H9 (cell line): ENCODE measurements around the gene DPPA4. TPM values are rescaled to one million over a fixed set of nuclear protein-coding genes. Genes with fewer than 3 reads are reported as not detected.

Experiments used
- DNase-seq: peaks from one replicate; pipeline ENCODE4 v3.0.0-alpha.2; 2017
- H2AFZ ChIP-seq: one replicate; pipeline ENCODE4 v1.6.1; 2013; ENCODE audit warnings: mild to moderate bottlenecking, low read length, control low read depth, moderate library complexity
- H2AK5ac ChIP-seq: 2 replicates; pipeline ENCODE4 v1.6.1; 2013; ENCODE audit warnings: low read length, control low read depth, mixed read lengths; ENCODE audit not compliant: insufficient read length
- H2BK120ac ChIP-seq: one replicate; pipeline ENCODE4 v1.6.1; 2013; ENCODE audit warnings: low read depth, mild to moderate bottlenecking, low read length, control low read depth, inconsistent platforms; ENCODE audit not compliant: poor library complexity, severe bottlenecking
- H2BK12ac ChIP-seq: 2 replicates; pipeline ENCODE4 v1.6.1; 2013; ENCODE audit warnings: low read length, control low read depth, mixed read lengths, low read depth; ENCODE audit not compliant: insufficient read length
- H2BK15ac ChIP-seq: 2 replicates; pipeline ENCODE4 v1.6.1; 2013; ENCODE audit warnings: low read depth, low read length, control low read depth
- H2BK20ac ChIP-seq: one replicate; pipeline ENCODE4 v1.6.1; 2013; ENCODE audit warnings: low read depth, mild to moderate bottlenecking, low read length, control low read depth, inconsistent platforms; ENCODE audit not compliant: poor library complexity, severe bottlenecking
- H2BK5ac ChIP-seq: 2 replicates; pipeline ENCODE4 v1.6.1; 2013; ENCODE audit warnings: low read length, control low read depth, mixed read lengths; ENCODE audit not compliant: insufficient read length
- H3K14ac ChIP-seq: 2 replicates; pipeline ENCODE4 v1.6.1; 2013; ENCODE audit warnings: low read length, control low read depth; ENCODE audit not compliant: insufficient read depth
- H3K18ac ChIP-seq: 2 replicates; pipeline ENCODE4 v1.6.1; 2013; ENCODE audit warnings: low read depth, mild to moderate bottlenecking, mixed read lengths, low read length, control low read depth; ENCODE audit not compliant: insufficient read length
- H3K23ac ChIP-seq: 2 replicates; pipeline ENCODE4 v1.6.1; 2013; ENCODE audit warnings: low read length, control low read depth, mixed read lengths, low read depth; ENCODE audit not compliant: insufficient read length
- H3K23me2 ChIP-seq: 2 replicates; pipeline ENCODE4 v1.6.1; 2013; ENCODE audit warnings: low read depth, mild to moderate bottlenecking, mixed read lengths, low read length, control low read depth; ENCODE audit not compliant: insufficient read length, poor library complexity, severe bottlenecking
- H3K27ac ChIP-seq: 2 replicates; pipeline ENCODE4 v1.5.1; 2013; ENCODE audit warnings: low read length, control low read depth, mixed read lengths, low read depth; ENCODE audit not compliant: insufficient read length
- H3K27me3 ChIP-seq: 2 replicates; pipeline ENCODE4 v1.6.1; 2013; ENCODE audit warnings: low read length, control low read depth, inconsistent platforms; ENCODE audit not compliant: insufficient read depth
- H3K4ac ChIP-seq: 2 replicates; pipeline ENCODE4 v1.6.1; 2013; ENCODE audit warnings: low read depth, mild to moderate bottlenecking, control low read depth, inconsistent platforms, low read length, moderate library complexity
- H3K4me1 ChIP-seq: 2 replicates; pipeline ENCODE4 v1.6.1; 2013; ENCODE audit warnings: low read length, control low read depth, inconsistent platforms; ENCODE audit not compliant: insufficient read depth
- H3K4me2 ChIP-seq: 2 replicates; pipeline ENCODE4 v1.6.1; 2013; ENCODE audit warnings: low read length, control low read depth, mixed read lengths; ENCODE audit not compliant: insufficient read length, insufficient read depth
- H3K56ac ChIP-seq: 2 replicates; pipeline ENCODE4 v1.6.1; 2013; ENCODE audit warnings: low read depth, mild to moderate bottlenecking, mixed read lengths, low read length, control low read depth; ENCODE audit not compliant: insufficient read length
- H3K79me1 ChIP-seq: 2 replicates; pipeline ENCODE4 v1.6.1; 2013; ENCODE audit warnings: low read depth, mild to moderate bottlenecking, moderate library complexity, low read length, control low read depth, inconsistent platforms; ENCODE audit not compliant: insufficient read depth, poor library complexity, severe bottlenecking
- H3K79me2 ChIP-seq: 2 replicates; pipeline ENCODE4 v1.6.1; 2013; ENCODE audit warnings: low read length, control low read depth, inconsistent platforms; ENCODE audit not compliant: insufficient read depth
- H3K9ac ChIP-seq: 2 replicates; pipeline ENCODE4 v1.6.1; 2013; ENCODE audit warnings: low read length, control low read depth, mixed read lengths; ENCODE audit not compliant: insufficient read length; ENCODE audit errors: extremely low read depth
- H3K9me3 ChIP-seq: one replicate; pipeline ENCODE4 v1.6.1; 2013; ENCODE audit warnings: low read depth, low read length, inconsistent platforms; ENCODE audit not compliant: control insufficient read depth
- H3T11ph ChIP-seq: one replicate; pipeline ENCODE4 v1.6.1; 2013; ENCODE audit warnings: mild to moderate bottlenecking, low read length, control low read depth, inconsistent platforms
- H4K20me1 ChIP-seq: one replicate; pipeline ENCODE4 v1.6.1; 2013; ENCODE audit not compliant: control insufficient read depth, insufficient read length, insufficient read depth
- H4K5ac ChIP-seq: 2 replicates; pipeline ENCODE4 v1.6.1; 2013; ENCODE audit warnings: low read depth, mild to moderate bottlenecking, mixed read lengths, low read length, control low read depth; ENCODE audit not compliant: insufficient read length
- H4K8ac ChIP-seq: replicated peaks from 2 replicates; pipeline ENCODE4 v1.6.1; 2013; ENCODE audit warnings: low read length, control low read depth, mixed read lengths, low read depth; ENCODE audit not compliant: insufficient read length
- H4K91ac ChIP-seq: 2 replicates; pipeline ENCODE4 v1.6.1; 2013; ENCODE audit warnings: low read depth, mild to moderate bottlenecking, moderate library complexity, mixed read lengths, low read length, control low read depth; ENCODE audit not compliant: insufficient read length
- H3K27ac Mint-ChIP-seq, 3 experiments: 2 replicates in 2 of 3; 3 replicates in 1 of 3; pipeline ENCODE4 v1.8.0; 2020 to 2021; ENCODE audit warnings: mixed read lengths in 3 of 3, mild to moderate bottlenecking in 1 of 3, moderate library complexity in 1 of 3
- H3K27me3 Mint-ChIP-seq: 2 replicates; pipeline ENCODE4 v1.8.0; 2021; ENCODE audit warnings: low read depth, mild to moderate bottlenecking, moderate library complexity, mixed read lengths
- H3K36me3 Mint-ChIP-seq, 3 experiments: 2 replicates in 2 of 3; 3 replicates in 1 of 3; pipeline ENCODE4 v1.8.0; 2020 to 2021; ENCODE audit warnings: low read depth in 3 of 3, mixed read lengths in 3 of 3; ENCODE audit not compliant: insufficient read depth in 1 of 3
- H3K4me1 Mint-ChIP-seq, 2 experiments: 2 replicates each; pipeline ENCODE4 v1.8.0; 2020; ENCODE audit warnings: mixed read lengths in 2 of 2
- H3K4me3 Mint-ChIP-seq, 2 experiments: 2 replicates in 1 of 2; 3 replicates in 1 of 2; pipeline ENCODE4 v1.8.0; 2020 to 2021; ENCODE audit warnings: mild to moderate bottlenecking in 2 of 2, mixed read lengths in 2 of 2, moderate library complexity in 1 of 2
- H3K9me3 Mint-ChIP-seq, 2 experiments: 2 replicates in 1 of 2; 3 replicates in 1 of 2; pipeline ENCODE4 v1.8.0; 2020; ENCODE audit warnings: mild to moderate bottlenecking in 2 of 2, mixed read lengths in 2 of 2, moderate library complexity in 1 of 2
- CTCF ChIP-seq: fragments of 200-600 bp; sonication (generic); conservative IDR thresholded peaks from 3 replicates; pipeline ENCODE4 v1.8.0; 2021; ENCODE audit warnings: antibody characterized with exemption, mild to moderate bottlenecking
- WGBS: extraction: QIAGEN DNeasy Blood & Tissue Kit; methylation state at CpG from one replicate; pipeline ENCODE4 v1.1.7; 2013; ENCODE audit warnings: missing lambda C conversion rate, low lambda C conversion rate, mixed read lengths; ENCODE audit not compliant: insufficient read length; ENCODE audit errors: extremely low coverage; 5-methylcytosine and 5-hydroxymethylcytosine counted together
- total RNA-seq: library from RNA; stranded (reverse); gene quantifications from 2 replicates; pipeline ENCODE4 v1.2.1, GENCODE V29; 2021

The DPPA4 gene
- total RNA-seq, 1 experiment from 2014 or later, result 821 TPM

- no peaks in the 10 kb centered on the region for H3K79me1 ChIP-seq
- no peak overlapping the region for H4K5ac ChIP-seq
- no peak overlapping the region for H4K8ac ChIP-seq
- Mint-ChIP-seq H3K4me3 (peak overlapping the region in 1 of 2 experiments; percentile 11; a peak in 1 of 5 replicates), H3K27me3 (peaks cover 2% of the 10 kb centered on the region; the same call in 1 of the 2 replicates), H3K4me1 (peaks cover 33 to 43% of the 10 kb centered on the region in 2 experiments), H3K27ac (peak overlapping the region in 1 of 3 experiments; percentile 72; a peak in 2 of 7 replicates), H3K36me3 (peaks cover 61 to 79% (median 72%) of the 10 kb centered on the region in 3 experiments), H3K9me3 (no peaks in the 10 kb centered on the region)
- no CpG with 5 or more reads among the region's 3 CpGs for WGBS
- H3K9ac ChIP-seq, result no peak overlapping the region
- H2BK5ac ChIP-seq, result no peak overlapping the region
- no peak overlapping the region for H4K91ac ChIP-seq
- H4K20me1 ChIP-seq, result no peaks in the 10 kb centered on the region
- H3K79me2 ChIP-seq, result peaks cover 16% of the 10 kb centered on the region; the same call in 1 of the 2 replicates
- H3K27ac ChIP-seq, result no peak overlapping the region
- no peak overlapping the region for H2BK20ac ChIP-seq
- H2BK15ac ChIP-seq, result no peak overlapping the region
- no peak overlapping the region for H3K56ac ChIP-seq
- no peak for TF ChIP-seq CTCF
- no peak overlapping the region for H3K18ac ChIP-seq
- H3T11ph ChIP-seq, result no peak overlapping the region
- no peak overlapping the region for H3K4ac ChIP-seq
- H3K23ac ChIP-seq, result no peak overlapping the region
- no peaks in the 10 kb centered on the region for H3K23me2 ChIP-seq
- no peak overlapping the region for H2BK12ac ChIP-seq
- H3K14ac ChIP-seq, result no peak overlapping the region
- no peak overlapping the region for H2AFZ ChIP-seq
- no peaks in the 10 kb centered on the region; the same call in 1 of the 2 replicates for H3K4me1 ChIP-seq
- no peaks in the 10 kb centered on the region for H3K27me3 ChIP-seq
- no peak overlapping the region for H3K4me2 ChIP-seq
- H2BK120ac ChIP-seq, result no peak overlapping the region
- DNase-seq, result no peak
- no peak overlapping the region for H2AK5ac ChIP-seq
- no peaks in the 10 kb centered on the region for H3K9me3 ChIP-seq
Measured at GRCh38 chr3:109328202-109328601, 9.1 kb downstream of the DPPA4 start.
